Dedifferentiated amniotic fluid mesenchymal stem cell (primary cell): ENCODE results near the gene GREB1.
"Not testable (repeated sequence)": the region's sequence is repeated elsewhere in the genome, so short reads cannot be mapped to it uniquely, and the experiment has no call there.

ENCODE experiments used
- DNase-seq: peaks from one replicate; pipeline ENCODE4 v3.0.0-alpha.2; 2016; ENCODE audit errors: extremely low spot score

Gene GREB1

GRCh38 chr2:11634584-11634983 lies 100.7 kb downstream of the GREB1 start:
- DNase-seq: no peak

GRCh38 chr2:11635141-11635540 lies 101.3 kb downstream of the GREB1 start:
- no peak for DNase-seq

GRCh38 chr2:11636593-11637295 lies 102.9 kb downstream of the GREB1 start:
- no peak for DNase-seq

- DNase-seq: no peak
These were observed 103.7 kb downstream of the GREB1 start for GRCh38 chr2:11637546-11637945.

- no peak for DNase-seq
These were observed 105.7 kb downstream of the GREB1 start for GRCh38 chr2:11639503-11639902.

- DNase-seq: no peak
These were observed 106.3 kb downstream of the GREB1 start for GRCh38 chr2:11640132-11640531.

- DNase-seq: no peak
These were observed 109.1 kb downstream of the GREB1 start for GRCh38 chr2:11642972-11643371.

- DNase-seq: no peak
These were observed 110.4 kb downstream of the GREB1 start for GRCh38 chr2:11644293-11644692.

- DNase-seq: no peak
These were observed 112.7 kb downstream of the GREB1 start for GRCh38 chr2:11646530-11646929.

- no peak for DNase-seq
These were observed 114.2 kb downstream of the GREB1 start for GRCh38 chr2:11647834-11648600.

- no peak for DNase-seq
These were observed 115.2 kb downstream of the GREB1 start for GRCh38 chr2:11649093-11649492.

- no peak for DNase-seq
These were observed 118.2 kb downstream of the GREB1 start for GRCh38 chr2:11651856-11652548.

- DNase-seq: no peak
These were observed 118.7 kb downstream of the GREB1 start for GRCh38 chr2:11652553-11652952.

GRCh38 chr2:11655495-11655894 lies 121.7 kb downstream of the GREB1 start:
- no peak for DNase-seq

- DNase-seq: no peak
These were observed 122.4 kb downstream of the GREB1 start for GRCh38 chr2:11656252-11656651.

GRCh38 chr2:11656671-11657101 lies 122.8 kb downstream of the GREB1 start:
- no peak for DNase-seq

GRCh38 chr2:11657195-11657594 lies 123.3 kb downstream of the GREB1 start:
- DNase-seq: no peak

- no peak for DNase-seq
These were observed 123.8 kb downstream of the GREB1 start for GRCh38 chr2:11657646-11658045.

- DNase-seq: no peak
These were observed 124.6 kb downstream of the GREB1 start for GRCh38 chr2:11658208-11659114.

- no peak for DNase-seq
These were observed 125.2 kb downstream of the GREB1 start for GRCh38 chr2:11659115-11659475.

GRCh38 chr2:11659851-11660250 lies 126.0 kb downstream of the GREB1 start:
- DNase-seq: no peak

GRCh38 chr2:11660396-11660795 lies 126.6 kb downstream of the GREB1 start:
- DNase-seq: not testable (repeated sequence)
